ENCODE results near the gene TMEM132D. TPM values are rescaled to one million over a fixed set of nuclear protein-coding genes. Genes with fewer than 3 reads are reported as not detected.

TMEM132D gene
- total RNA-seq, 2 experiments from 2014 or later, result not detected

- BruUV-seq (replicated peaks), result no TSS peak
- Histone ChIP-seq H2AFZ (ENCODE audit: low read length) (no peak overlapping the region), H3K36me3 (ENCODE audit: insufficient read depth, low read length) (no peaks in the 10 kb centered on the region), H3K9me2 (ENCODE audit: insufficient read depth, low read length) (no peaks in the 10 kb centered on the region), H4K20me1 (ENCODE audit: insufficient read depth, low read length) (no peaks in the 10 kb centered on the region), H3K9me3 (ENCODE audit: low read length) (peaks cover 6% of the 10 kb centered on the region; the same call in 1 of the 2 replicates), H3K4me3 (ENCODE audit: low read depth, low read length, poor library complexity, severe bottlenecking) (no peak overlapping the region), H3K4me2 (ENCODE audit: low read length) (no peak overlapping the region), H3K79me2 (ENCODE audit: insufficient read depth, low read depth, low read length) (no peaks in the 10 kb centered on the region), H3K4me1 (ENCODE audit: insufficient read depth, low read length, poor library complexity, severe bottlenecking) (no peaks in the 10 kb centered on the region), H3K27ac (ENCODE audit: low read depth, low read length, poor library complexity, severe bottlenecking) (no peak overlapping the region)
- ChIA-PET POLR2A (no interaction called here), CTCF (ENCODE audit: unreplicated experiment) (no interaction called here)
- intact Hi-C loops (cut with micrococcal nuclease; ENCODE audit: unreplicated experiment), result no loop called here
- no peak for DNase-seq (ENCODE audit: low spot score)
- TF ChIP-seq EZH2phosphoT487 (IDR thresholded peaks at IDR 0.05; ENCODE audit: borderline replicate concordance, low read depth, low read length), result no peak
- no peak for TF ChIP-seq CTCF (conservative IDR thresholded peaks at IDR 0.05; ENCODE audit: low read length)
These were observed 77.6 kb downstream of the TMEM132D start for GRCh38 chr12:129826273-129826672.

- ChIA-PET CTCF (ENCODE audit: unreplicated experiment) (no interaction called here), POLR2A (no interaction called here)
- intact Hi-C loops (cut with micrococcal nuclease; ENCODE audit: unreplicated experiment), result no loop called here
- Histone ChIP-seq H2AFZ (ENCODE audit: low read length) (no peak overlapping the region), H3K4me2 (ENCODE audit: low read length) (no peak overlapping the region), H4K20me1 (ENCODE audit: insufficient read depth, low read length) (no peaks in the 10 kb centered on the region), H3K36me3 (ENCODE audit: insufficient read depth, low read length) (no peaks in the 10 kb centered on the region), H3K4me3 (ENCODE audit: low read depth, low read length, poor library complexity, severe bottlenecking) (no peak overlapping the region), H3K9me2 (ENCODE audit: insufficient read depth, low read length) (no peaks in the 10 kb centered on the region), H3K79me2 (ENCODE audit: insufficient read depth, low read depth, low read length) (no peaks in the 10 kb centered on the region), H3K9me3 (ENCODE audit: low read length) (peaks cover 6% of the 10 kb centered on the region; the same call in 1 of the 2 replicates), H3K4me1 (ENCODE audit: insufficient read depth, low read length, poor library complexity, severe bottlenecking) (no peaks in the 10 kb centered on the region), H3K27ac (ENCODE audit: low read depth, low read length, poor library complexity, severe bottlenecking) (no peak overlapping the region)
- no TSS peak for BruUV-seq (replicated peaks)
- TF ChIP-seq CTCF (conservative IDR thresholded peaks at IDR 0.05; ENCODE audit: low read length) (no peak), EZH2phosphoT487 (IDR thresholded peaks at IDR 0.05; ENCODE audit: borderline replicate concordance, low read depth, low read length) (no peak)
- DNase-seq (ENCODE audit: low spot score), result no peak
These were observed 78.5 kb downstream of the TMEM132D start for GRCh38 chr12:129825316-129825715.

GRCh38 chr12:129821964-129822363 lies 81.9 kb downstream of the TMEM132D start:
- Histone ChIP-seq H3K4me3 (ENCODE audit: low read depth, low read length, poor library complexity, severe bottlenecking) (no peak overlapping the region), H3K4me1 (ENCODE audit: insufficient read depth, low read length, poor library complexity, severe bottlenecking) (no peaks in the 10 kb centered on the region), H3K4me2 (ENCODE audit: low read length) (no peak overlapping the region), H3K9me2 (ENCODE audit: insufficient read depth, low read length) (no peaks in the 10 kb centered on the region), H3K36me3 (ENCODE audit: insufficient read depth, low read length) (no peaks in the 10 kb centered on the region), H4K20me1 (ENCODE audit: insufficient read depth, low read length) (no peaks in the 10 kb centered on the region), H3K9me3 (ENCODE audit: low read length) (no peaks in the 10 kb centered on the region), H3K27ac (ENCODE audit: low read depth, low read length, poor library complexity, severe bottlenecking) (no peak overlapping the region), H3K79me2 (ENCODE audit: insufficient read depth, low read depth, low read length) (no peaks in the 10 kb centered on the region), H2AFZ (ENCODE audit: low read length) (no peak overlapping the region)
- ChIA-PET POLR2A (no interaction called here), CTCF (ENCODE audit: unreplicated experiment) (no interaction called here)
- TF ChIP-seq CTCF (conservative IDR thresholded peaks at IDR 0.05; ENCODE audit: low read length), result no peak
- no peak for TF ChIP-seq EZH2phosphoT487 (IDR thresholded peaks at IDR 0.05; ENCODE audit: borderline replicate concordance, low read depth, low read length)
- intact Hi-C loops (cut with micrococcal nuclease; ENCODE audit: unreplicated experiment), result no loop called here
- no TSS peak for BruUV-seq (replicated peaks)
- DNase-seq (ENCODE audit: low spot score), result no peak

All from OCI-LY7 (cell line).